Panc1 (cell line): ENCODE measurements around the gene CDK6.

ENCODE experiments used
- SIN3A ChIP-seq: IDR thresholded peaks from 2 replicates; pipeline ENCODE4 v1.6.1; 2012; ENCODE audit warnings: low read depth, mild to moderate bottlenecking, low read length, moderate library complexity, borderline replicate concordance; ENCODE audit not compliant: insufficient read depth
- TF ChIP-seq, protein P1 (sequence below): fragments of 450-650 bp; IDR thresholded peaks from 2 replicates; pipeline ENCODE4 v1.5.1; 2017; ENCODE audit warnings: mild to moderate bottlenecking

DNA sequence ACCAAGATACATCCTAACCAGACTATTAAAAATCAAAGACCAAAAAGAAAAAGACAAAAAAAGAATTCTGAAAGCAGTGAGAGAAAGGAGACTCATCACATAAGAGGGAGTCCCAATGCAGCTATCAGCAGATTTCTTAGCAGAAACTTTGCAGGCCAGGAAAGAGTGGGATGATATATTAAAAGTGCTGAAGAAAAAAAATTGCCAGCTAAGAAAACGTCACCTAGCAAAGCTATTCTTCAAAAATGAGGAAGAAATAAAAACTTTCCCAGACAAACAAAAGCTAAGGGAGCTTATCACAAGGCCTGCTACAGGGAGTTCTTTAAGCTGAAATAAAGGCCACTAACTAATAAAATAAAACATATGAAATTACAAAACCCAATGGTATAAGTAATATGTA is 40.5 kb upstream of the CDK6 start:
- TF ChIP-seq, protein P1, sequence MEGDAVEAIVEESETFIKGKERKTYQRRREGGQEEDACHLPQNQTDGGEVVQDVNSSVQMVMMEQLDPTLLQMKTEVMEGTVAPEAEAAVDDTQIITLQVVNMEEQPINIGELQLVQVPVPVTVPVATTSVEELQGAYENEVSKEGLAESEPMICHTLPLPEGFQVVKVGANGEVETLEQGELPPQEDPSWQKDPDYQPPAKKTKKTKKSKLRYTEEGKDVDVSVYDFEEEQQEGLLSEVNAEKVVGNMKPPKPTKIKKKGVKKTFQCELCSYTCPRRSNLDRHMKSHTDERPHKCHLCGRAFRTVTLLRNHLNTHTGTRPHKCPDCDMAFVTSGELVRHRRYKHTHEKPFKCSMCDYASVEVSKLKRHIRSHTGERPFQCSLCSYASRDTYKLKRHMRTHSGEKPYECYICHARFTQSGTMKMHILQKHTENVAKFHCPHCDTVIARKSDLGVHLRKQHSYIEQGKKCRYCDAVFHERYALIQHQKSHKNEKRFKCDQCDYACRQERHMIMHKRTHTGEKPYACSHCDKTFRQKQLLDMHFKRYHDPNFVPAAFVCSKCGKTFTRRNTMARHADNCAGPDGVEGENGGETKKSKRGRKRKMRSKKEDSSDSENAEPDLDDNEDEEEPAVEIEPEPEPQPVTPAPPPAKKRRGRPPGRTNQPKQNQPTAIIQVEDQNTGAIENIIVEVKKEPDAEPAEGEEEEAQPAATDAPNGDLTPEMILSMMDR = no peak
- TF ChIP-seq SIN3A = no peak
